K562 (cell line): ENCODE data around the gene THOC5. TPM values are rescaled to one million over a fixed set of nuclear protein-coding genes. Genes with fewer than 3 reads are reported as not detected.
A peak's percentile ranks its signal among the peaks of the same experiment; 100 is the strongest.

Source experiments
- ATAC-seq: fragments of 200-7000 bp; cut with Tn5 transposase; 3 replicates; pipeline ENCODE4 v1.9.1; 2020; ENCODE audit warnings: moderate library complexity
- BruUV-seq: library from RNA; stranded (reverse); fragments of 400-500 nt; replicated peaks from 2 replicates; lab custom pipeline; 2021; lab: Mats Ljungman, UMichigan
- CTCF ChIA-PET: fragments of 300-600 bp; formaldehyde crosslinking; extraction: SDS; loops from one replicate; lab custom pipeline; 2021; ENCODE audit warnings: low intra/inter-chr PET ratio; lab: Yijun Ruan, JAX
- POLR2A ChIA-PET: fragments of 300-600, 350-650 bp; sonication (Branson Sonifier 250); formaldehyde crosslinking; extraction: SDS; loops from one replicate; lab custom pipeline; 2021; ENCODE audit warnings: antibody characterized with exemption, inconsistent platforms; lab: Yijun Ruan, JAX
- DNase-seq, 4 experiments: peaks; one replicate each; pipeline versions ENCODE4 v3.0.0 to v3.0.0-alpha.2; 2011 to 2018; ENCODE audit warnings: low spot score in 3 of 4, mixed read lengths in 3 of 4; ENCODE audit errors: extremely low read depth in 1 of 4
- FAIRE-seq: peaks from 2 replicates; lab custom pipeline; 2011; peaks lifted over from hg19 to GRCh38; lab: Jason Lieb, UNC
- H2AFZ ChIP-seq: 2 replicates; pipeline ENCODE4 v1.6.0; 2011; ENCODE audit warnings: low read depth, low read length, control low read depth, inconsistent platforms
- H3K27ac ChIP-seq: fragments of 200-600 bp; 3 replicates; pipeline ENCODE4 v1.8.0; 2011; ENCODE audit warnings: low read depth, mild to moderate bottlenecking, control low read depth, inconsistent platforms, low read length, moderate library complexity, mixed read lengths; ENCODE audit errors: extremely low read depth
- H3K27me3 ChIP-seq, 2 experiments: fragments of 300-600 bp in 1 of 2; 2 replicates in 1 of 2; 3 replicates in 1 of 2; pipeline versions ENCODE4 v1.6.0 to v1.8.0; 2011; ENCODE audit warnings: inconsistent platforms in 2 of 2, low read length in 2 of 2, mild to moderate bottlenecking in 1 of 2, mixed read lengths in 1 of 2, moderate library complexity in 1 of 2; ENCODE audit not compliant: control insufficient read depth in 2 of 2, insufficient read depth in 2 of 2
- H3K36me3 ChIP-seq: fragments of 300-600 bp; 3 replicates; pipeline ENCODE4 v1.8.0; 2011; ENCODE audit warnings: mild to moderate bottlenecking, low read length, inconsistent platforms; ENCODE audit not compliant: control insufficient read depth, insufficient read depth
- H3K4me1 ChIP-seq, 2 experiments: fragments of 200-600 bp in 1 of 2; replicated peaks in 1 of 2; 2 replicates in 1 of 2; 3 replicates in 1 of 2; pipeline versions ENCODE4 v1.5.1 to v1.8.0; 2011; ENCODE audit warnings: inconsistent platforms in 2 of 2, low read length in 2 of 2, mild to moderate bottlenecking in 1 of 2, mixed read lengths in 1 of 2, moderate library complexity in 1 of 2; ENCODE audit not compliant: control insufficient read depth in 2 of 2, insufficient read depth in 2 of 2
- H3K4me2 ChIP-seq: 2 replicates; pipeline ENCODE4 v1.6.1; 2011; ENCODE audit warnings: low read length, control low read depth, inconsistent platforms, mixed read lengths; ENCODE audit not compliant: insufficient read depth
- H3K4me3 ChIP-seq: fragments of 200-600 bp; sonication (generic), shearing (Covaris generic); 2 replicates; pipeline ENCODE4 v1.5.1; 2016; ENCODE audit warnings: control low read depth, inconsistent platforms
- H3K79me2 ChIP-seq: fragments of 200-600 bp; 3 replicates; pipeline ENCODE4 v1.8.0; 2011; ENCODE audit warnings: low read length, inconsistent platforms; ENCODE audit not compliant: control insufficient read depth, insufficient read depth
- H3K9ac ChIP-seq, 2 experiments: 2 replicates each; pipeline versions ENCODE4 v1.6.0 to v1.6.1; 2011; ENCODE audit warnings: low read depth in 2 of 2, low read length in 2 of 2, control low read depth in 1 of 2, inconsistent platforms in 1 of 2, mild to moderate bottlenecking in 1 of 2, mixed read lengths in 1 of 2; ENCODE audit not compliant: insufficient read depth in 1 of 2
- H3K9me1 ChIP-seq: one replicate; pipeline ENCODE4 v1.6.0; 2011; ENCODE audit warnings: inconsistent platforms, mild to moderate bottlenecking, low read length, moderate library complexity; ENCODE audit not compliant: control insufficient read depth, insufficient read depth
- H3K9me3 ChIP-seq: replicated peaks from 2 replicates; pipeline ENCODE4 v1.5.1; 2011; ENCODE audit warnings: low read depth, low read length, inconsistent platforms; ENCODE audit not compliant: control insufficient read depth, insufficient read depth
- H4K20me1 ChIP-seq: replicated peaks from 2 replicates; pipeline ENCODE4 v1.6.1; 2011; ENCODE audit warnings: low read length, inconsistent platforms, mixed read lengths; ENCODE audit not compliant: control insufficient read depth, insufficient read depth
- CHD1 ChIP-seq: fragments of 200-600 bp; sonication (generic); IDR thresholded peaks from one replicate; pipeline ENCODE4 v1.6.1; 2012; ENCODE audit warnings: mild to moderate bottlenecking, moderate library complexity, low read length, inconsistent platforms
- KDM2B ChIP-seq: fragments of 250-450 bp; sonication (Bioruptor Pico); IDR thresholded peaks from 2 replicates; pipeline ENCODE4 v1.8.0; 2021; ENCODE audit warnings: mild to moderate bottlenecking, moderate library complexity
- PTRF ChIP-seq: fragments of 450-650 bp; IDR thresholded peaks from 2 replicates; pipeline ENCODE4 v1.6.1; 2016; ENCODE audit warnings: mild to moderate bottlenecking, missing genetic modification characterization, missing compliant biosample characterization
- ZBED1 ChIP-seq: IDR thresholded peaks from 2 replicates; pipeline ENCODE4 v1.6.1; 2014
- ZNF121 ChIP-seq: sonication (generic); formaldehyde crosslinking; conservative IDR thresholded peaks from 2 replicates; pipeline ENCODE4 v1.8.0; 2022; ENCODE audit warnings: missing genetic modification reagents
- ZSCAN32 ChIP-seq: fragments of 450-650 bp; formaldehyde crosslinking; IDR thresholded peaks from 2 replicates; pipeline ENCODE4 v1.4.0; 2020; ENCODE audit warnings: mild to moderate bottlenecking, moderate library complexity
- WGBS: fragments of 100-300 bp; shearing (Covaris generic); methylation state at CpG from one replicate; pipeline ENCODE4 v1.1.6; 2016; ENCODE audit warnings: low coverage, mixed read lengths; ENCODE audit not compliant: insufficient coverage; ENCODE audit errors: missing lambda C conversion rate; 5-methylcytosine and 5-hydroxymethylcytosine counted together
- in situ Hi-C: fragments of 300-500 bp; cut with MboI; formaldehyde crosslinking; loops from 4 replicates; pipeline ENCODE4 v1.15.0; 2018; ENCODE audit warnings: inconsistent platforms, mixed read lengths
- intact Hi-C: fragments of 100-400 bp; cut with micrococcal nuclease; formaldehyde crosslinking; loops from 2 replicates; pipeline ENCODE4 v1.14.2; 2022
- polyA plus RNA-seq, 8 experiments: library from polyadenylated mRNA; depleted of rRNA in 4 of 8; stranded (reverse) in 5 of 8; unstranded in 3 of 8; fragments of >200 nt; fragmentation: Nextera tagmentation in 2 of 8; fragmentation: Illumina TruSeq in 1 of 8; extraction: Ambion mirVana in 2 of 8; extraction: Trizol in 1 of 8; gene quantifications; 2 replicates each; pipeline versions ENCODE4 v1.2.1 to v1.2.3, GENCODE V29; 2011 to 2014; ENCODE audit warnings: inconsistent platforms in 1 of 8, missing spikeins in 1 of 8
- total RNA-seq, 7 experiments: library from RNA; depleted of rRNA in 6 of 7; stranded (reverse); fragments of >200 nt in 6 of 7; fragmentation: Illumina TruSeq in 2 of 7; extraction: Trizol in 2 of 7; gene quantifications; 2 replicates each; pipeline versions ENCODE4 v1.2.1 to v1.2.3, GENCODE V29; 2011 to 2021; ENCODE audit warnings: low replicate concordance in 1 of 7
- TF ChIP-seq, protein P1 (sequence below): fragments of 250-450 bp; sonication (Bioruptor Pico); IDR thresholded peaks from 2 replicates; pipeline ENCODE4 v1.5.0; 2021
- TF ChIP-seq, protein P2 (sequence below), 2 experiments: fragments of 200-800 bp in 1 of 2; sonication (Bioruptor generic) in 1 of 2; sonication (generic) in 1 of 2; formaldehyde crosslinking in 1 of 2; IDR thresholded peaks in 1 of 2; conservative IDR thresholded peaks in 1 of 2; 2 replicates each; pipeline versions ENCODE4 v1.5.0 to v1.6.1; 2016 to 2020; ENCODE audit warnings: missing compliant biosample characterization in 1 of 2, missing genetic modification characterization in 1 of 2, missing genetic modification reagents in 1 of 2
- TF ChIP-seq, protein P3 (sequence below), 3 experiments: IDR thresholded peaks in 2 of 3; conservative IDR thresholded peaks in 1 of 3; 2 replicates each; pipeline ENCODE4 v1.5.1; 2011 to 2012; ENCODE audit warnings: low read length in 3 of 3, mild to moderate bottlenecking in 3 of 3, control low read depth in 2 of 3, improper control_type of control experiment in 1 of 3, inconsistent platforms in 1 of 3, low read depth in 1 of 3, mixed read lengths in 1 of 3, moderate library complexity in 1 of 3; ENCODE audit not compliant: insufficient read depth in 2 of 3

THOC5 gene
- total and polyA plus RNA-seq, 9 of the 15 experiments (the other 6 are each of a cell fraction or from before 2014, with no cell fraction given), result 45.3 to 96.5 (median 51.4) TPM

DNA sequence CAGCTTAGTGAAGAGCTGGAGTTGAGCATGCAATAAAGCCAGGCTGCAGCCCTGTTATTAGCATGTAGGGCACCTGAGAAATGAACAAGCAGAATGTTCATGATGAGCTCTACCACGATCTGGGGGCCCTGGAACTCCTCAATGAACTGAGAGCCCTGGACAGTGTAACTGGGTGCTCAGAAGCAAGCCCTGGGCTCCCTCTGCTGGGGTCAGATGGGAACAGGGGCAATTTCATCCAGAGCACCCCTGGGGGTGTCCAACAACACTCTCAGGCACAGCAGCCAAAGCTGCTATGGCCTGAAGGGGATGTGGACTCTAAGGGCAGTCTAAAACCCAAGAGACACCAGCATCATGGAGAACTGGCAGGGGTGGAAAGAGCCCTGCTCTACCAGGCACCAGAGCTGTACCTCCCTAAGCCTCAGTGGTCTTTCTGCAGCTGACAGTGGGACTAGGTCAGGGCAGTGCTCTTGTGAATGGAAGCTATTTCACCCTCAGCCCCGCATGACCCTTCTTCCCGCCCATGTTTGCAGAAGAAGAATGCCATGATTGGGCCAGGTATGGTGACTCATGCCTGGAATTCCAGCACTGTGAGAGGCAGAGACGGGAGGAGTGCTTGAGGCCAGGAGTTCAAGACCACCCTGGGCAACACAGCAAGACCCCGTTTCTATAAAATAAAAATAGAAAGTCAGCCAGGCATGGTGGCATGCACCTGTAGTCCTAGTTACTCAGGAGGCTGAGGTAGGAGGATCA, 28.9 kb downstream of the THOC5 start:
- Histone ChIP-seq H3K36me3 (peaks cover 85% of the 10 kb centered on the region), H3K4me1 (peaks cover 0 to 10% of the 10 kb centered on the region in 2 experiments; a peak in 3 of 5 replicates), H3K27ac (no peak overlapping the region), H3K9ac (no peak overlapping the region), H3K9me1 (no peaks in the 10 kb centered on the region), H4K20me1 (no peaks in the 10 kb centered on the region), H3K9me3 (no peaks in the 10 kb centered on the region), H2AFZ (no peak overlapping the region), H3K4me2 (no peak overlapping the region), H3K27me3 (no peaks in the 10 kb centered on the region), H3K4me3 (no peak overlapping the region), H3K79me2 (no peaks in the 10 kb centered on the region)
- peak in 3 of 4 experiments; percentile 26 to 51 (median 46) for DNase-seq
- CTCF ChIA-PET, result interaction anchor here (1.1 to 1.7 kb wide), 2 partner anchors 44 to 54 kb away, joined by 4 to 7 read pairs; no protein-coding TSS in a partner anchor
- in situ Hi-C loops, result loop anchor here (10.0 kb wide), 1 partner anchor 130 kb away; no protein-coding TSS in a partner anchor
- WGBS, result 70% methylated on average over 5 of the region's 5 CpGs
- no peak for FAIRE-seq
- POLR2A ChIA-PET, result interaction anchor here (0.9 to 1.1 kb wide), 2 partner anchors 30 to 44 kb away, joined by 3 to 4 read pairs; no protein-coding TSS in a partner anchor
- peak; percentile 93 for ATAC-seq
- intact Hi-C loops, result loop anchor here (2.0 kb wide), 2 partner anchors 44 to 130 kb away; partner anchors contain the start of gene NEFH
- no TSS peak for BruUV-seq
- no peak for TF ChIP-seq ZBED1
- TF ChIP-seq CHD1, result no peak
- no peak for TF ChIP-seq PTRF
- TF ChIP-seq, protein P1, sequence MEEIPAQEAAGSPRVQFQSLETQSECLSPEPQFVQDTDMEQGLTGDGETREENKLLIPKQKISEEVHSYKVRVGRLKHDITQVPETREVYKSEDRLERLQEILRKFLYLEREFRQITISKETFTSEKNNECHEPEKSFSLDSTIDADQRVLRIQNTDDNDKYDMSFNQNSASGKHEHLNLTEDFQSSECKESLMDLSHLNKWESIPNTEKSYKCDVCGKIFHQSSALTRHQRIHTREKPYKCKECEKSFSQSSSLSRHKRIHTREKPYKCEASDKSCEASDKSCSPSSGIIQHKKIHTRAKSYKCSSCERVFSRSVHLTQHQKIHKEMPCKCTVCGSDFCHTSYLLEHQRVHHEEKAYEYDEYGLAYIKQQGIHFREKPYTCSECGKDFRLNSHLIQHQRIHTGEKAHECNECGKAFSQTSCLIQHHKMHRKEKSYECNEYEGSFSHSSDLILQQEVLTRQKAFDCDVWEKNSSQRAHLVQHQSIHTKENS, result no peak
- no peak for TF ChIP-seq ZSCAN32 (CRISPR knock-in tag)
- no peak for TF ChIP-seq ZNF121
- TF ChIP-seq, protein P2, sequence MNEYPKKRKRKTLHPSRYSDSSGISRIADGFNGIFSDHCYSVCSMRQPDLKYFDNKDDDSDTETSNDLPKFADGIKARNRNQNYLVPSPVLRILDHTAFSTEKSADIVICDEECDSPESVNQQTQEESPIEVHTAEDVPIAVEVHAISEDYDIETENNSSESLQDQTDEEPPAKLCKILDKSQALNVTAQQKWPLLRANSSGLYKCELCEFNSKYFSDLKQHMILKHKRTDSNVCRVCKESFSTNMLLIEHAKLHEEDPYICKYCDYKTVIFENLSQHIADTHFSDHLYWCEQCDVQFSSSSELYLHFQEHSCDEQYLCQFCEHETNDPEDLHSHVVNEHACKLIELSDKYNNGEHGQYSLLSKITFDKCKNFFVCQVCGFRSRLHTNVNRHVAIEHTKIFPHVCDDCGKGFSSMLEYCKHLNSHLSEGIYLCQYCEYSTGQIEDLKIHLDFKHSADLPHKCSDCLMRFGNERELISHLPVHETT (CRISPR knock-in tag; conservative IDR thresholded peaks at IDR 0.05 in 1 of 2, IDR thresholded peaks at IDR 0.05 in 1 of 2), result no peak
- no peak for TF ChIP-seq KDM2B (CRISPR knock-in tag)
- TF ChIP-seq, protein P3, sequence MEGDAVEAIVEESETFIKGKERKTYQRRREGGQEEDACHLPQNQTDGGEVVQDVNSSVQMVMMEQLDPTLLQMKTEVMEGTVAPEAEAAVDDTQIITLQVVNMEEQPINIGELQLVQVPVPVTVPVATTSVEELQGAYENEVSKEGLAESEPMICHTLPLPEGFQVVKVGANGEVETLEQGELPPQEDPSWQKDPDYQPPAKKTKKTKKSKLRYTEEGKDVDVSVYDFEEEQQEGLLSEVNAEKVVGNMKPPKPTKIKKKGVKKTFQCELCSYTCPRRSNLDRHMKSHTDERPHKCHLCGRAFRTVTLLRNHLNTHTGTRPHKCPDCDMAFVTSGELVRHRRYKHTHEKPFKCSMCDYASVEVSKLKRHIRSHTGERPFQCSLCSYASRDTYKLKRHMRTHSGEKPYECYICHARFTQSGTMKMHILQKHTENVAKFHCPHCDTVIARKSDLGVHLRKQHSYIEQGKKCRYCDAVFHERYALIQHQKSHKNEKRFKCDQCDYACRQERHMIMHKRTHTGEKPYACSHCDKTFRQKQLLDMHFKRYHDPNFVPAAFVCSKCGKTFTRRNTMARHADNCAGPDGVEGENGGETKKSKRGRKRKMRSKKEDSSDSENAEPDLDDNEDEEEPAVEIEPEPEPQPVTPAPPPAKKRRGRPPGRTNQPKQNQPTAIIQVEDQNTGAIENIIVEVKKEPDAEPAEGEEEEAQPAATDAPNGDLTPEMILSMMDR (IDR thresholded peaks at IDR 0.05 in 2 of 3, conservative IDR thresholded peaks at IDR 0.05 in 1 of 3; ENCODE audit: insufficient read depth in 2 of 3, low read depth in 1 of 3, low read length in 3 of 3), result peak; percentile 62 to 67 (median 64)
